ENCODE data around the gene NOS3.

- TF ChIP-seq ZSCAN29 (IDR thresholded peaks at IDR 0.05) (no peak), ZBTB33 (CRISPR knock-in tag; IDR thresholded peaks at IDR 0.05) (no peak), NCOR1 (IDR thresholded peaks at IDR 0.05) (no peak)
Observed at GRCh38 chr7:151056666-151057505, 66.1 kb downstream of the NOS3 start.

All from K562 (cell line).